Activated CD4-positive, alpha-beta T cell treated with anti-CD3 and anti-CD28 coated beads, Interleukin-2, amount 50 U/mL, for 1 hour (primary cell): ENCODE data around the gene UPK3A.

Experiments used
- DNase-seq: peaks from one replicate; pipeline ENCODE4 v3.0.0-alpha.2; 2020

The UPK3A gene

GRCh38 chr22:45332001-45332400, 47.3 kb downstream of the UPK3A start:
- DNase-seq = no peak

DNA sequence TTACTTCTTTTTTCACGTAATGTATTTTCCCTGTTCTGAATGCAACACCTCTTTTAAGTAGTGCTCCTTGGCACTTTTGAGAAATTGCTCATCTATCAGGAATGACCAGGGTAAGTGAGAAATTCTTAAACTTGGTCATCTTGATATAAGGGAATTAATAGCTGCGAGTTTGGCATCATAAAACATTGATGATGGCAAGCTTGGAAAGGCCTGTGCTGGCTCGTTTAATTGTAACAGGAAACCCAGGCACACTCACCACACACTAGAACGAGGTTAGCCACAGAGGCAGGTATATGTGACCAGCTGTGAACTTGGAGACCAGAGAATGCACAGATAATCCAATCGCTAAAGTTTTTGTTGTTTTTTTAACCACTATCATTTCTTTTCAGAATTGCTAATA, 49.3 kb downstream of the UPK3A start:
- no peak for DNase-seq

GRCh38 chr22:45334528-45334927, 49.8 kb downstream of the UPK3A start:
- DNase-seq = no peak

- DNase-seq = no peak
Measured at GRCh38 chr22:45335021-45335818, 50.5 kb downstream of the UPK3A start.

- no peak for DNase-seq
Measured at GRCh38 chr22:45335854-45336522, 51.2 kb downstream of the UPK3A start.

- no peak for DNase-seq
Measured at GRCh38 chr22:45336971-45337431, 52.3 kb downstream of the UPK3A start.

GRCh38 chr22:45337536-45337935, 52.8 kb downstream of the UPK3A start:
- no peak for DNase-seq

DNA sequence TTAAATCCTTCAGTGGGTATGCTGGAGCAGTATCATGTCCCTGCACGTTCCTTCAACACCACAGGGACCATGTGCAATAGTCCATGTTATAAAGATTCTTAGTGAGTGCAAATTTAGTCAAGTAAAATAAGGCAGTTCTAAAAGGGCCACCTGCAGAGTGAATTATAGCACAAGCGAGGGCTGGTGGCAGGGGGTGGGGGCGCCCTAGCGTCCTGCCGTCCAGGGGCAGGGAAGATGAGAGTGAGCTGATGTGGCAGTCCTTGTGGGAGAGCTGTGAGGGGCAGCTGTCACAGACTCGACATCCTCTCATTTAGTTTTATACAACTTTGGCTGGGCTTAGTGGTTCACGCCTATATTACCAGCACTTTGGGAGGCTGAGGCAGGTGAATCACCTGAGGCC, 54.0 kb downstream of the UPK3A start:
- no peak for DNase-seq

- no peak for DNase-seq
Measured at GRCh38 chr22:45340323-45340722, 55.6 kb downstream of the UPK3A start.

DNA sequence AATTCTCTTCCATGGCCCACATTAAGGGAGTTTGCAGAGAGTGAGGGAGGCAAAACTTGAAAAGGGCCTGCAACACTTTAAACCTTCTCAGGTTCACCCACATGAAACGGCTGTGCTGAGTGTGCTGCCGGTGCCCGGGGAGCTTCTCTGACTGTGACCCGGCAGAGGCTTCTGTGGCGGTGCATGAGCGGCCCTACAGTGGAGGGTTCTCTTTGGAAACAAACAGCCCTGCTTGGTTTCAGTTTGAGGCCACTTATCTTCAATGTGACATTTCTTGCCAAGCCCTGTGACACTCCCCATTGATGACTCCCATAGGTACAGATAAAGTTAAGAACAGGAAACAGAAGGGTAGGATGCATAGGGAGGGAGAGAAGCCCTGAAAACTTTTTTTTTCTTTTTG, 56.7 kb downstream of the UPK3A start:
- DNase-seq = peak; percentile 64

DNA sequence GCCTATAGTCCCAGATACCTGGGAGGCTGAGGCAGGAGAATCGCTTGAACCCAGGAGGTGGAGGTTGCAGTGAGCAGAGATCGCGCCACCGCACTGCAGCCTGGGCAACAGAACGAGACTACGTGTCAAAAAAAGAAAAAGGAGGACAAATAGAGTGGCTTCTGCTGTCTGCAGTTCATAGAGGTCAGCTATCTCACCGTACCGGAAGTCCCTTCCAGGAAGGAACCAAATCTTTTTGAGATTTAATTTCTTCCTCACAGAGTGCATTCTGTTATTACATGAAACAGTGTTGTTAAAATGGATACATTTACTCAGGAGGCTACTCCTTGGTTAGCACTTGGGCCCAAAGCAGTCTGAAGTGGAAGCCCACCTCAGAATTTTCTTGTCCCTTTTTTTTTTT, 58.4 kb downstream of the UPK3A start:
- DNase-seq = no peak

- no peak for DNase-seq
Measured at GRCh38 chr22:45344334-45344733, 59.6 kb downstream of the UPK3A start.
